Hippocampal formation (tissue), 2 donors: ENCODE measurements around the gene ARHGAP40.

Source experiments
- DNase-seq, 2 donors: peaks; one replicate each; lab custom pipeline; 2025; lab: John Stamatoyannopoulos, UW

ARHGAP40 gene

DNA sequence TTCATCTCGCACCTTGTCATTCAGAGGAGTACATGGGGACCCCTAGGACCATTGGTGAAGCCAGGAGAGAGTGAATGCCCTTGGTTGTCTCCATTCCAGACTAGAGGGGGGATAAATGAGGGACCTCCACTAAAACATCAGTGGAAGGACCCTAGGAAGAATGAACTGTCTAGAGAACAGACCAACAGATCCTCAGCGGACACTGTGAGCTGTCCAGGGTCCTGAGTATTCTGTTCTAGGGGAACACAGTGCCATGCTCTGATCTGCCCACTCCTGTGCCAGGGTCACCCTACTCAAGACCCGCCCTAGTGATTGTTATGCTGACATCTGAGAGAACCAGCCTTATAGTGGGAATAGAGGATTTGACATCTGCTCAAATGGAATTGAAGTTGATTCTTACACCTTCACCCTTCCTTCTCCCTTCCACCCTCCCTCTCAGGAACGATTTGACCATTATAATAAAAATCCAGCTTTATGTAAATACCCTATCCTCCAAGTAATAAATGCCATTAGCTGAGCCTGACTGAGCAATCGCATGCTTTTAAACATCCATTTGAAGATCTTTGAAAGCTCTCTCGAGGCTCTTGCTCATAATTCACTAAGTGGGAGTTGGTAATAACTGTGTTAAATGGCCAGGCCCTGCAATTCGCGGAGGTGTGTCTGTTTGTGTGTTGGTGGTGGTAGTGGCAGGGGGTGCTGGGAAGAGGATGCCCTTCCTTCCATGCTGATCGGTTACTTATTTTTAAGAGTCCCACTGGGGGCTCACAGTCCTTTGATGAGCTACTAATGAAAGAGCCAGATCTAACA is 79.1 kb downstream of the ARHGAP40 start:
- DNase-seq: no peak

DNA sequence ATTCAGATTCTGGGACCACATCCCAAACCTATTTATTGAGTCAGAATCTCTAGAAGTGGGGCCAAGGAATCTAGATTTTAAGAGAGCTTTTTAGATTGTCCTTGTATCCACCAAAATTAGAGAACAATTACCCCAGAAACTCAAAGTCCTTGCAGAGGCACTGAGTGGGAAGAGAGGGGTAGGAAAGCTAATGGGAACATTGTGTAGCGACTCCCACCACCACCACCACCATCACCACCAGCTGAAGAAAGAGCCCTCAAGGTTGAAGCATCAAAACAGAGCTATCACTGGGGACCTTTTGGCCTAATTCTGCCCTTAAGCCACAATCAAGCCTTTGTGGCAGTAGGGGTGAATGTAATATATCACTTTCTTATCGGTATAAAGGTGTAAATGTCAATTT is 83.7 kb downstream of the ARHGAP40 start:
- DNase-seq: no peak

- no peak for DNase-seq
Measured at GRCh38 chr20:38685853-38686473, 84.4 kb downstream of the ARHGAP40 start.

DNA sequence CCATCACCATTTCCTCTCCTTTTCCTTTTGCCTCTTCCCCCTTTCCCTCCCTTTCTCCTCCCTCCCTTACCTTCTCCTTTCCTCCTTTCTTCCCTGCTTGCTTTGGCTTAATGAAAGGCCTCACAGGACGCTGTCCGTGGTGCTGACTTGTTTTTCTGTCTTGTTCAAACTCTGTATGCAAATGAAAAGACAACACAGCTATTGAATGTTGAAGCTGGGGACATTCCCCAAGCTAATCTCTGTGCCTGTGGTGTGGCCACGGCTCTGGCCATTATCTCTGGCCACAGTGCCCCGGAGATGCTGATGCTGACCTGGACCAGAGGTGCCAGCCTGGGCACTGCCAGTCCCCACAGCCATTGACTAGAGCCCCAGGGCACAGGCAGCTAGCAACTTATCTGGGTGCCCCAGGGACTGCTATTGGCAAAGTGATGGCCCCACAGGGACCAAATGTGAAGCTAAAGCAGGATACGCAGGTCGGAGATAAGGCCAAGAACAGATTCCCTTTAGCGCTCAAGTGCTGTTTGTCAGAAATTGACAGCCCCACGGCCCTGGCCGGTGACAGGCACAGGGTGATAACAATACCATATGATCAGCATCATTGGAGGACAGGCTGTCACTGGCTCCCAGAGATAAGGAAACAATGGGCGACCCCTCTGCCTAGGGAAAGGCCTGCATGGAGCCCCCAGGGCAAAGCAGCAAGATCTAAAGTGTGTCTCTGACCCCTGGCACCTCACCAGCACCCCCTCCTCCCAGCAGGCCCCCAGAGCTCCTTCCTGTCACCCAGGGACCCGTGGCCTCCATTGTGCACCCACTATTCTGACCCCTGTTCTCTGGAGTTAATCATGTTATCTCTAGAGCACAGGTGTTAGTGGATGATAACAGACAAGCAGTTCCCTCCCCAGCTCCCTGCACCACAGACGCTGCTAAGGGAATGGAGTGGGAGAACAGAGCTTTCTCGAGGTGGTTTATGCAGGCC is 91.1 kb downstream of the ARHGAP40 start:
- DNase-seq: peak; percentile 10 to 34

- no peak for DNase-seq
Measured at GRCh38 chr20:38697306-38697705, 95.7 kb downstream of the ARHGAP40 start.

DNA sequence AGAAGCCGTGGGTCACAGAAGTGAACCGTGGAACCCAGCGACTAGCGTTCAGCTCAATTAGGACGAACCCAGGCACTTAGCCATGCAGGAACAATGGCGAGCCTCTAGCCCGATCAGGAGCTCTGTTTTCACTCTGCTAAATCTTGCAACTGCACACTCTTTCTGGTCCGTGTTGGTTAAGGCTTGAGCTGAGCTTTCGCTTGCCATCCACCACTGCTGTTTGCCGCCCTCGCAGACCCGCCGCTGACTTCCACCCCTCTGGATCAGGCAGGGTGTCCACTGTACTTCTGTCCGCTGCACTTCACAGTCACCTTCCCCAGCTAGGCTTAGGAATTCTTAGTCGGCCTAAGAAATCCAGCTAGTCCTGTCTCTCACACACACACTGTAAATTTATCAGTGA is 96.9 kb downstream of the ARHGAP40 start:
- DNase-seq: no peak

- DNase-seq: no peak
Measured at GRCh38 chr20:38700141-38700540, 98.5 kb downstream of the ARHGAP40 start.
